Tibial nerve (tissue), 4 donors: ENCODE results near the gene TIMELESS.
"Not testable (repeated sequence)": the region's sequence is repeated elsewhere in the genome, so short reads cannot be mapped to it uniquely, and the experiment has no call there.

Source experiments
- EP300 ChIP-seq, 2 donors: sonication (generic); formaldehyde crosslinking; IDR thresholded peaks; one replicate each; pipeline ENCODE4 v1.6.1; 2017; ENCODE audit warnings: antibody characterized with exemption in 2 of 2, mild to moderate bottlenecking in 1 of 2
- POLR2A ChIP-seq, 2 donors: fragments of 450-650 bp; IDR thresholded peaks; one replicate each; pipeline ENCODE4 v1.6.1; 2017; ENCODE audit warnings: antibody characterized with exemption in 2 of 2, mild to moderate bottlenecking in 2 of 2, moderate library complexity in 2 of 2
- TF ChIP-seq, protein P1 (sequence below), 5 experiments: fragments of 200-600 bp in 3 of 5; fragments of 450-650 bp in 2 of 5; sonication (generic) in 3 of 5; IDR thresholded peaks; one replicate each; pipeline ENCODE4 v1.5.1; 2016 to 2019; ENCODE audit warnings: antibody characterized with exemption in 5 of 5, mild to moderate bottlenecking in 3 of 5, moderate library complexity in 2 of 5

DNA sequence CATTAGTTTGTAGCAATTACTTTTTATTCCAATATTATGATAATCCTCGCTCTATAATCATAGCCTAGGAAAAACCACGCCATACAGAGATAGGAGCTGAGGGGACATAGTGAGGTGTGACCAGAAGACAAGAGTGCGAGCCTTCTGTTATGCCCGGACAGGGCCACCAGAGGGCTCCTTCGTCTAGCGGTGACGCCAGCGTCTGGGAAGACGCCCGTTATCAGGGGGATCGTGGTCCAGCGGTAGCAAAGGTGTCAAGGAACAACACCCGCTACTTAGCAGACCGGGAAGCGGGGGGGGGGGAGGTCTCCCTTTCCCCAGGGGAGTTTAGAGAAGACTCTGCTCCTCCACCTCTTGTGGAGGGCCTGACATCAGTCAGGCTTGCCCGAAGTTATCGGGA lies 47.5 kb upstream of the TIMELESS start:
- not testable (repeated sequence) for TF ChIP-seq POLR2A, EP300 (IDR thresholded peaks at IDR 0.05)
- TF ChIP-seq, protein P1, sequence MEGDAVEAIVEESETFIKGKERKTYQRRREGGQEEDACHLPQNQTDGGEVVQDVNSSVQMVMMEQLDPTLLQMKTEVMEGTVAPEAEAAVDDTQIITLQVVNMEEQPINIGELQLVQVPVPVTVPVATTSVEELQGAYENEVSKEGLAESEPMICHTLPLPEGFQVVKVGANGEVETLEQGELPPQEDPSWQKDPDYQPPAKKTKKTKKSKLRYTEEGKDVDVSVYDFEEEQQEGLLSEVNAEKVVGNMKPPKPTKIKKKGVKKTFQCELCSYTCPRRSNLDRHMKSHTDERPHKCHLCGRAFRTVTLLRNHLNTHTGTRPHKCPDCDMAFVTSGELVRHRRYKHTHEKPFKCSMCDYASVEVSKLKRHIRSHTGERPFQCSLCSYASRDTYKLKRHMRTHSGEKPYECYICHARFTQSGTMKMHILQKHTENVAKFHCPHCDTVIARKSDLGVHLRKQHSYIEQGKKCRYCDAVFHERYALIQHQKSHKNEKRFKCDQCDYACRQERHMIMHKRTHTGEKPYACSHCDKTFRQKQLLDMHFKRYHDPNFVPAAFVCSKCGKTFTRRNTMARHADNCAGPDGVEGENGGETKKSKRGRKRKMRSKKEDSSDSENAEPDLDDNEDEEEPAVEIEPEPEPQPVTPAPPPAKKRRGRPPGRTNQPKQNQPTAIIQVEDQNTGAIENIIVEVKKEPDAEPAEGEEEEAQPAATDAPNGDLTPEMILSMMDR (IDR thresholded peaks at IDR 0.05) = peak in 4 of 5 experiments; percentile 17 to 47 (median 31)
